Keratinocyte (primary cell): ENCODE data around the gene NBPF3.
"Not testable (repeated sequence)": the region's sequence is repeated elsewhere in the genome, so short reads cannot be mapped to it uniquely, and the experiment has no call there.

Experiments
- EZH2 ChIP-seq: IDR thresholded peaks from one replicate; pipeline ENCODE4 v1.6.1; 2012; ENCODE audit warnings: inconsistent platforms, mild to moderate bottlenecking, low read length, moderate library complexity
- TF ChIP-seq, protein P1 (sequence below), 3 experiments: IDR thresholded peaks in 1 of 3; conservative IDR thresholded peaks in 1 of 3; optimal IDR thresholded peaks in 1 of 3; 2 replicates in 2 of 3; 3 replicates in 1 of 3; pipeline versions ENCODE3 to v1.5.1; 2011; ENCODE audit warnings: low read length in 3 of 3, mild to moderate bottlenecking in 3 of 3, moderate library complexity in 2 of 3, control low read depth in 1 of 3, inconsistent platforms in 1 of 3; ENCODE audit not compliant: insufficient read depth in 2 of 3; ENCODE audit errors: extremely low read depth in 1 of 3

- TF ChIP-seq, protein P1, sequence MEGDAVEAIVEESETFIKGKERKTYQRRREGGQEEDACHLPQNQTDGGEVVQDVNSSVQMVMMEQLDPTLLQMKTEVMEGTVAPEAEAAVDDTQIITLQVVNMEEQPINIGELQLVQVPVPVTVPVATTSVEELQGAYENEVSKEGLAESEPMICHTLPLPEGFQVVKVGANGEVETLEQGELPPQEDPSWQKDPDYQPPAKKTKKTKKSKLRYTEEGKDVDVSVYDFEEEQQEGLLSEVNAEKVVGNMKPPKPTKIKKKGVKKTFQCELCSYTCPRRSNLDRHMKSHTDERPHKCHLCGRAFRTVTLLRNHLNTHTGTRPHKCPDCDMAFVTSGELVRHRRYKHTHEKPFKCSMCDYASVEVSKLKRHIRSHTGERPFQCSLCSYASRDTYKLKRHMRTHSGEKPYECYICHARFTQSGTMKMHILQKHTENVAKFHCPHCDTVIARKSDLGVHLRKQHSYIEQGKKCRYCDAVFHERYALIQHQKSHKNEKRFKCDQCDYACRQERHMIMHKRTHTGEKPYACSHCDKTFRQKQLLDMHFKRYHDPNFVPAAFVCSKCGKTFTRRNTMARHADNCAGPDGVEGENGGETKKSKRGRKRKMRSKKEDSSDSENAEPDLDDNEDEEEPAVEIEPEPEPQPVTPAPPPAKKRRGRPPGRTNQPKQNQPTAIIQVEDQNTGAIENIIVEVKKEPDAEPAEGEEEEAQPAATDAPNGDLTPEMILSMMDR (optimal IDR thresholded peaks at IDR 0.05 in 1 of 3, IDR thresholded peaks at IDR 0.05 in 1 of 3, conservative IDR thresholded peaks at IDR 0.05 in 1 of 3; ENCODE audit: extremely low read depth in 1 of 3, insufficient read depth in 2 of 3, low read length in 3 of 3), result not testable (repeated sequence)
- TF ChIP-seq EZH2, result not testable (repeated sequence)
Measured at GRCh38 chr1:21446647-21447046, 6.7 kb downstream of the NBPF3 start.
